Upper lobe of left lung (tissue), 6 donors: ENCODE results near the gene GTPBP6. TPM values are rescaled to one million over a fixed set of nuclear protein-coding genes. Genes with fewer than 3 reads are reported as not detected.

ENCODE experiments used
- ATAC-seq, 2 donors: fragments of 200-7000 bp; cut with Tn5 transposase; one replicate each; pipeline ENCODE4 v1.9.1; 2022; ENCODE audit warnings: mild to moderate bottlenecking in 2 of 2, moderate library complexity in 2 of 2; ENCODE audit not compliant: low FRiP score in 2 of 2
- DNase-seq, 2 donors: peaks; one replicate each; pipeline ENCODE4 v3.0.0-alpha.2; 2019 to 2020
- H3K27ac ChIP-seq, 4 donors: fragments of 200-600 bp; sonication (generic); one replicate each; pipeline ENCODE4 v1.5.1; 2016 to 2019
- H3K27me3 ChIP-seq, 4 donors: fragments of 200-600 bp; sonication (generic); one replicate each; pipeline ENCODE4 v1.5.1; 2017 to 2019
- H3K36me3 ChIP-seq, 4 donors: fragments of 200-600 bp; sonication (generic); one replicate each; pipeline ENCODE4 v1.5.1; 2016 to 2019
- H3K4me1 ChIP-seq, 4 donors: fragments of 200-600 bp; sonication (generic); one replicate each; pipeline ENCODE4 v1.5.1; 2018 to 2019
- H3K4me3 ChIP-seq, 4 donors: fragments of 200-600 bp; sonication (generic); one replicate each; pipeline ENCODE4 v1.5.1; 2017 to 2019; ENCODE audit warnings: mild to moderate bottlenecking in 2 of 4, moderate library complexity in 1 of 4
- H3K9me3 ChIP-seq, 4 donors: fragments of 200-600 bp; sonication (generic); one replicate each; pipeline ENCODE4 v1.5.1; 2018 to 2019
- CTCF ChIP-seq, 6 experiments: fragments of 450-650 bp in 4 of 6; fragments of 200-600 bp in 2 of 6; sonication (generic) in 2 of 6; IDR thresholded peaks; one replicate each; pipeline ENCODE4 v1.5.1; 2016 to 2019; ENCODE audit warnings: antibody characterized with exemption in 6 of 6
- EP300 ChIP-seq, 4 donors: sonication (generic); formaldehyde crosslinking; IDR thresholded peaks; one replicate each; pipeline ENCODE4 v1.5.1; 2017; ENCODE audit warnings: antibody characterized with exemption in 4 of 4, control low read depth in 2 of 4
- POLR2A ChIP-seq, 4 donors: fragments of 450-650 bp; IDR thresholded peaks; one replicate each; pipeline ENCODE4 v1.5.1; 2016 to 2017; ENCODE audit warnings: antibody characterized with exemption in 4 of 4, mild to moderate bottlenecking in 2 of 4
- POLR2AphosphoS5 ChIP-seq, 2 donors: sonication (generic); formaldehyde crosslinking; IDR thresholded peaks; one replicate each; pipeline ENCODE4 v1.5.1; 2017; ENCODE audit warnings: antibody characterized with exemption in 2 of 2
- WGBS, 2 donors: methylation state at CpG; one replicate each; pipeline ENCODE4 v1.1.5; 2017 to 2018; 5-methylcytosine and 5-hydroxymethylcytosine counted together
- total RNA-seq, 6 donors: library from RNA; depleted of rRNA in 4 of 6; stranded (reverse); fragments of >200 nt in 4 of 6; gene quantifications; one replicate each; pipeline versions ENCODE4 v1.1.0 to v1.2.1, GENCODE V29; 2016 to 2021
- donor health status: DM: no; HTN: no; CAD: no; lungs with moderate emphysema.
- donor health status: DM: no; HTN: yes; CAD: no; lungs with severe emphysema.

The GTPBP6 gene
- total RNA-seq, 6 donors from 2014 or later = 34.6 to 69.9 (median 61.0) TPM

GRCh38 chrX:355329-356050 is 36.9 kb upstream of the GTPBP6 start:
- no peak for ATAC-seq
- H3K27ac ChIP-seq = no peak overlapping the region

GRCh38 chrX:353566-354535 is 35.3 kb upstream of the GTPBP6 start:
- H3K4me1 ChIP-seq = no peaks in the 10 kb centered on the region
- DNase-seq = peak in 1 of 2 donors; percentile 75

More at GRCh38 chrX:355329-356050, 36.9 kb upstream of the GTPBP6 start:
- DNase-seq = no peak
- no peaks in the 10 kb centered on the region for H3K27me3 ChIP-seq
- no peak for TF ChIP-seq CTCF (IDR thresholded peaks at IDR 0.05)
- no peak for TF ChIP-seq EP300 (IDR thresholded peaks at IDR 0.05)
- no peak for TF ChIP-seq POLR2A (IDR thresholded peaks at IDR 0.05)
- no peak for TF ChIP-seq POLR2AphosphoS5 (IDR thresholded peaks at IDR 0.05)
- peaks cover 0 to 19% (median 11%) of the 10 kb centered on the region in 4 donors for H3K9me3 ChIP-seq
- WGBS, 2 donors = 95 to 96% methylated on average over 35 of the region's 35 CpGs
- H3K36me3 ChIP-seq = peaks cover 0 to 10% (median 5%) of the 10 kb centered on the region in 4 donors
- no peaks in the 10 kb centered on the region for H3K4me1 ChIP-seq
- no peak overlapping the region for H3K4me3 ChIP-seq

GRCh38 chrX:352582-353314 is 34.2 kb upstream of the GTPBP6 start:
- no peaks in the 10 kb centered on the region for H3K4me1 ChIP-seq
- WGBS, 2 donors = 95 to 96% methylated on average over 39 of the region's 39 CpGs
- ATAC-seq (no peak), DNase-seq (peak in 1 of 2 donors; percentile 72)
- H3K27ac ChIP-seq = no peak overlapping the region
- H3K4me3 ChIP-seq = no peak overlapping the region
- TF ChIP-seq POLR2AphosphoS5 (IDR thresholded peaks at IDR 0.05) = no peak
- no peak for TF ChIP-seq EP300 (IDR thresholded peaks at IDR 0.05)
- TF ChIP-seq POLR2A (IDR thresholded peaks at IDR 0.05) = no peak
- no peak for TF ChIP-seq CTCF (IDR thresholded peaks at IDR 0.05)
- H3K36me3 ChIP-seq = no peaks in the 10 kb centered on the region
- H3K9me3 ChIP-seq = no peaks in the 10 kb centered on the region
- no peaks in the 10 kb centered on the region for H3K27me3 ChIP-seq

More at GRCh38 chrX:353566-354535, 35.3 kb upstream of the GTPBP6 start:
- WGBS, 2 donors = 93 to 95% methylated on average over 30 to 35 of the region's 39 CpGs
- no peak for TF ChIP-seq EP300 (IDR thresholded peaks at IDR 0.05)
- TF ChIP-seq CTCF (IDR thresholded peaks at IDR 0.05) = no peak
- no peak for TF ChIP-seq POLR2AphosphoS5 (IDR thresholded peaks at IDR 0.05)
- no peak for TF ChIP-seq POLR2A (IDR thresholded peaks at IDR 0.05)
- Histone ChIP-seq H3K4me3 (no peak overlapping the region), H3K27me3 (no peaks in the 10 kb centered on the region), H3K27ac (no peak overlapping the region), H3K36me3 (no peaks in the 10 kb centered on the region), H3K9me3 (peaks cover 0 to 5% (median 1%) of the 10 kb centered on the region in 4 donors)
- no peak for ATAC-seq

GRCh38 chrX:352181-352580 is 33.6 kb upstream of the GTPBP6 start:
- DNase-seq (peak in 1 of 2 donors; percentile 80), ATAC-seq (no peak)
- no peaks in the 10 kb centered on the region for H3K27me3 ChIP-seq
- no peak overlapping the region for H3K27ac ChIP-seq
- no peaks in the 10 kb centered on the region for H3K36me3 ChIP-seq
- TF ChIP-seq CTCF (IDR thresholded peaks at IDR 0.05) (no peak), POLR2AphosphoS5 (IDR thresholded peaks at IDR 0.05) (no peak), POLR2A (IDR thresholded peaks at IDR 0.05) (no peak), EP300 (IDR thresholded peaks at IDR 0.05) (no peak)
- no peaks in the 10 kb centered on the region for H3K4me1 ChIP-seq
- no peak overlapping the region for H3K4me3 ChIP-seq
- H3K9me3 ChIP-seq = no peaks in the 10 kb centered on the region
- 94 to 96% methylated on average over 25 to 27 of the region's 27 CpGs for WGBS, 2 donors
